Type B pancreatic cell (in vitro differentiated cells): ENCODE measurements around the gene GPS1. TPM values are rescaled to one million over a fixed set of nuclear protein-coding genes. Genes with fewer than 3 reads are reported as not detected.

Experiments
- DNase-seq: peaks from one replicate; pipeline ENCODE4 v3.0.0; 2021; ENCODE audit warnings: mixed read lengths; ENCODE audit not compliant: unreplicated experiment; ENCODE audit errors: extremely low spot score
- H3K27ac Mint-ChIP-seq: 2 replicates; pipeline ENCODE4 v1.8.0; 2021; ENCODE audit warnings: mild to moderate bottlenecking, mixed read lengths
- H3K27me3 Mint-ChIP-seq: 2 replicates; pipeline ENCODE4 v1.8.0; 2021; ENCODE audit warnings: mixed read lengths
- H3K36me3 Mint-ChIP-seq: 2 replicates; pipeline ENCODE4 v1.8.0; 2021; ENCODE audit warnings: mixed read lengths
- H3K4me1 Mint-ChIP-seq: one replicate; pipeline ENCODE4 v1.8.0; 2021; ENCODE audit warnings: mixed read lengths; ENCODE audit not compliant: unreplicated experiment
- H3K4me3 Mint-ChIP-seq: 2 replicates; pipeline ENCODE4 v1.8.0; 2021; ENCODE audit warnings: mild to moderate bottlenecking, mixed read lengths
- H3K9me3 Mint-ChIP-seq: 2 replicates; pipeline ENCODE4 v1.8.0; 2021; ENCODE audit warnings: mixed read lengths
- total RNA-seq: library from RNA; stranded (reverse); gene quantifications from 2 replicates; pipeline ENCODE4 v1.2.1, GENCODE V29; 2021; ENCODE audit warnings: low replicate concordance
- TF ChIP-seq, protein P1 (sequence below): fragments of 200-600 bp; sonication (generic); conservative IDR thresholded peaks from 2 replicates; pipeline ENCODE4 v1.5.0; 2021; ENCODE audit warnings: antibody characterized with exemption, mild to moderate bottlenecking

The GPS1 gene
- total RNA-seq, 1 donor from 2014 or later, result 111 TPM

- no peaks in the 10 kb centered on the region for H3K27me3 Mint-ChIP-seq
- H3K36me3 Mint-ChIP-seq, result no peaks in the 10 kb centered on the region
- H3K4me1 Mint-ChIP-seq, result no peaks in the 10 kb centered on the region
- TF ChIP-seq, protein P1, sequence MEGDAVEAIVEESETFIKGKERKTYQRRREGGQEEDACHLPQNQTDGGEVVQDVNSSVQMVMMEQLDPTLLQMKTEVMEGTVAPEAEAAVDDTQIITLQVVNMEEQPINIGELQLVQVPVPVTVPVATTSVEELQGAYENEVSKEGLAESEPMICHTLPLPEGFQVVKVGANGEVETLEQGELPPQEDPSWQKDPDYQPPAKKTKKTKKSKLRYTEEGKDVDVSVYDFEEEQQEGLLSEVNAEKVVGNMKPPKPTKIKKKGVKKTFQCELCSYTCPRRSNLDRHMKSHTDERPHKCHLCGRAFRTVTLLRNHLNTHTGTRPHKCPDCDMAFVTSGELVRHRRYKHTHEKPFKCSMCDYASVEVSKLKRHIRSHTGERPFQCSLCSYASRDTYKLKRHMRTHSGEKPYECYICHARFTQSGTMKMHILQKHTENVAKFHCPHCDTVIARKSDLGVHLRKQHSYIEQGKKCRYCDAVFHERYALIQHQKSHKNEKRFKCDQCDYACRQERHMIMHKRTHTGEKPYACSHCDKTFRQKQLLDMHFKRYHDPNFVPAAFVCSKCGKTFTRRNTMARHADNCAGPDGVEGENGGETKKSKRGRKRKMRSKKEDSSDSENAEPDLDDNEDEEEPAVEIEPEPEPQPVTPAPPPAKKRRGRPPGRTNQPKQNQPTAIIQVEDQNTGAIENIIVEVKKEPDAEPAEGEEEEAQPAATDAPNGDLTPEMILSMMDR, result no peak
- peak overlapping the region; percentile 67 for H3K4me3 Mint-ChIP-seq
- H3K9me3 Mint-ChIP-seq, result no peaks in the 10 kb centered on the region
- no peak overlapping the region for H3K27ac Mint-ChIP-seq
- DNase-seq, result no peak
These were observed 46.1 kb downstream of the GPS1 start for GRCh38 chr17:82097919-82098168.

DNA sequence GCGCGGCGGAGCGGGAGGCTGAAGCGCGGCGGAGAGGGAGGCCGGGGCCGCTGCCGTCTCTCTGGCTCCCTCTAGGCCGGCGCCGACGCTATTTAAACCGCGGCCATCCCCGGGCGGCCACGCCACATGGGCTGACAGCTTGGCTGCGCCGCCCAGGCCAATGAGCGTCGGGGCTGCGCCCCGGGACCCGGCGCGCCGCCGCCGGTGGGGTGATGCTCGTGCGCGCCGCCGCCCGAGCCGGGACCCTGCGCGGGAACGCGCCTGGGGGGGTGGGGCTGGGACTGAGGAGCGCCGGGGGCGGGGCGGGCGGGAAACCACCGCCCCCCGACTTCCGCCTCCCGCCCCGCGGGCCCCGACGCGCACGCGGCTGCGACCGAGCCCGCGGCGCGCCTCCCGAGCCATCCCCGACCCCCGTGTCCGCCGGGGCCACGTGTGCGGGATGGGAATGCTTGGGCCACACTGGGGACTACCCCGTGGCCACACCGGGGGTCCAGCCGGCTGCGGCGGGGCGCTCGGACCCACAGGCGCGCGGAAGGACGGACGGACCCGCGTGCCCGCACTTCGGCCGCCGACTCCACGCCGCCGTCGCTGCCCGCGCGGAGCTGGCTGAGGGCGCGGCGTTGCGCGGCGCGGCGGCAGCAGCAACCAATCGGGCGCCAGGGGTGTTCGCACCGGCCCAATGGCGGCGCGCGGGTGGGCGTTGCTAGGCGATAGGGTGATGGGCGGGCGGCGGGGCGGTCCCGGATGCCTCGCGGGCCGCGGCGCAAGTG, 46.7 kb downstream of the GPS1 start, which contains the start of gene FASN:
FASN (minus strand) TSS at position 68 of the 770 bp plus-strand sequence. CDS start 1,791 bp downstream, outside the sequence.
- DNase-seq, result peak; percentile 97
- TF ChIP-seq, protein P1, result peak; percentile 59
- Mint-ChIP-seq H3K4me3 (peak within 1 kb of the TSS; percentile 82), H3K4me1 (no peaks in the 10 kb centered on the region), H3K27me3 (no peaks in the 10 kb centered on the region), H3K27ac (peak within 1 kb of the TSS; percentile 23), H3K9me3 (no peaks in the 10 kb centered on the region), H3K36me3 (no peaks in the 10 kb centered on the region)

GRCh38 chr17:82098939-82099763, 47.5 kb downstream of the GPS1 start:
- TF ChIP-seq, protein P1, result no peak
- Mint-ChIP-seq H3K4me3 (peak overlapping the region; percentile 80), H3K27me3 (no peaks in the 10 kb centered on the region), H3K4me1 (peaks cover 4% of the 10 kb centered on the region), H3K27ac (peak overlapping the region; percentile 62), H3K9me3 (no peaks in the 10 kb centered on the region), H3K36me3 (no peaks in the 10 kb centered on the region)
- DNase-seq, result no peak

- H3K4me3 Mint-ChIP-seq, result peak overlapping the region; percentile 80
- no peaks in the 10 kb centered on the region for H3K27me3 Mint-ChIP-seq
- TF ChIP-seq, protein P1, result no peak
- no peaks in the 10 kb centered on the region for H3K36me3 Mint-ChIP-seq
- H3K9me3 Mint-ChIP-seq, result no peaks in the 10 kb centered on the region
- peak overlapping the region; percentile 83 for H3K27ac Mint-ChIP-seq
- H3K4me1 Mint-ChIP-seq, result peaks cover 6% of the 10 kb centered on the region
- no peak for DNase-seq
These were observed 49.0 kb downstream of the GPS1 start for GRCh38 chr17:82100502-82101298.

DNA sequence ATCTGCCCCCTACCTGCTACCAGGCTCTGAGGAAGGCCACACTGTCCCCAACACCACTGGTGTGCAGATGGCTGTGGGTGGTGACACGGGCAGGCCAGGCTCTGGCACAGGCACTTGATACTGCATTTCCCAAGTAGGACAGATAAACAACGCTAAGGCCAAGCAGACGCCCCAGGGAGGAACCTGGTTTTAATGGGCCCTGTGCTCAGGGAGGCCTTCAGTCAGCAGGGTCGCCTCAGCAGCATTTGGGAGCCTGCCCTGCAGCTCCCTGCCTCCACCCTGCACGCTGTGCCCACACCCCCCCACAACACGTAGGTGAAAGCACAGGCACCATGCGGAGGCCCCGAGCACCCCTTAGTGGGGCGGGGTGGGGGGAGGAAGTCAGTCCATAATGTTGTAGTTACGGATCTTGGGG, 49.6 kb downstream of the GPS1 start:
- no peak for DNase-seq
- no peaks in the 10 kb centered on the region for H3K9me3 Mint-ChIP-seq
- H3K27me3 Mint-ChIP-seq, result no peaks in the 10 kb centered on the region
- peaks cover 10% of the 10 kb centered on the region for H3K4me1 Mint-ChIP-seq
- H3K36me3 Mint-ChIP-seq, result no peaks in the 10 kb centered on the region
- TF ChIP-seq, protein P1, result no peak
- H3K27ac Mint-ChIP-seq, result peak overlapping the region; percentile 34
- peak overlapping the region; percentile 59 for H3K4me3 Mint-ChIP-seq
